Liver (tissue), 3 donors: ENCODE measurements around the gene INHBB.

Experiments
- CTCF ChIP-seq: fragments of 150-350 bp; IDR thresholded peaks from 2 replicates; pipeline ENCODE4 v1.5.1; 2017; ENCODE audit warnings: improper control_type of control experiment, low read depth, low read length; ENCODE audit not compliant: missing input control
- EGR1 ChIP-seq, 2 donors: IDR thresholded peaks; 2 replicates each; pipeline ENCODE4 v1.6.1; 2016 to 2018; ENCODE audit warnings: antibody characterized with exemption in 2 of 2, low read depth in 2 of 2
- HNF4A ChIP-seq, 2 donors: conservative IDR thresholded peaks; 2 replicates each; pipeline ENCODE4 v1.6.1; 2016; ENCODE audit warnings: antibody characterized with exemption in 2 of 2, mild to moderate bottlenecking in 2 of 2
- RAD21 ChIP-seq, 2 donors: IDR thresholded peaks; 2 replicates each; pipeline ENCODE4 v1.6.1; 2016; ENCODE audit warnings: antibody characterized with exemption in 2 of 2, mild to moderate bottlenecking in 2 of 2
- REST ChIP-seq: IDR thresholded peaks from 2 replicates; pipeline ENCODE4 v1.6.1; 2016; ENCODE audit warnings: antibody characterized with exemption, mild to moderate bottlenecking
- TAF1 ChIP-seq: conservative IDR thresholded peaks from 2 replicates; pipeline ENCODE4 v1.6.1; 2016; ENCODE audit warnings: antibody characterized with exemption, mild to moderate bottlenecking
- donor health status: healthy.
- donor health status: healthy.

- TF ChIP-seq HNF4A (conservative IDR thresholded peaks at IDR 0.05): no peak
- TF ChIP-seq REST: no peak
- TF ChIP-seq CTCF: no peak
- no peak for TF ChIP-seq RAD21 (IDR thresholded peaks at IDR 0.05)
- TF ChIP-seq TAF1: no peak
- no peak for TF ChIP-seq EGR1 (IDR thresholded peaks at IDR 0.05; ENCODE audit: low read depth in 2 of 2)
Observed at GRCh38 chr2:120314690-120315366, 31.1 kb upstream of the INHBB start.
